ENCODE measurements around the gene ABCA10. TPM values are rescaled to one million over a fixed set of nuclear protein-coding genes. Genes with fewer than 3 reads are reported as not detected.

ABCA10 gene
- total and polyA plus RNA-seq, 5 donors: 5.0 to 15.9 (median 6.9) TPM

- Histone ChIP-seq H3K9me3 (ENCODE audit: control insufficient read depth, low read length) (no peaks in the 10 kb centered on the region), H3K4me1 (ENCODE audit: control insufficient read depth, insufficient read depth, low read length) (no peaks in the 10 kb centered on the region), H3K4me3 (ENCODE audit: low read length) (no peak overlapping the region), H3K27ac (ENCODE audit: low read length) (no peak overlapping the region), H3K27me3 (ENCODE audit: control insufficient read depth, insufficient read depth) (no peaks in the 10 kb centered on the region)
- 75% methylated on average over 6 of the region's 6 CpGs for WGBS
- DNase-seq (no peak), ATAC-seq (no peak)
- intact Hi-C loops (cut with DNase I): no loop called here
These were observed 97.9 kb downstream of the ABCA10 start for GRCh38 chr17:69130627-69131296.

GRCh38 chr17:69123626-69124025, 105.0 kb downstream of the ABCA10 start:
- intact Hi-C loops (cut with DNase I): no loop called here
- DNase-seq (no peak), ATAC-seq (no peak)
- WGBS: 82% methylated on average over 1 of the region's 1 CpG
- Histone ChIP-seq H3K27me3 (ENCODE audit: control insufficient read depth, insufficient read depth) (no peaks in the 10 kb centered on the region), H3K27ac (ENCODE audit: low read length) (no peak overlapping the region), H3K4me3 (ENCODE audit: low read length) (no peak overlapping the region), H3K4me1 (ENCODE audit: control insufficient read depth, insufficient read depth, low read length) (peaks cover 2% of the 10 kb centered on the region), H3K9me3 (ENCODE audit: control insufficient read depth, low read length) (no peaks in the 10 kb centered on the region)

- ATAC-seq (no peak), DNase-seq (no peak)
- intact Hi-C loops (cut with DNase I): no loop called here
- no peak overlapping the region for H3K4me3 ChIP-seq (ENCODE audit: low read length)
- H3K27ac ChIP-seq (ENCODE audit: low read length): no peak overlapping the region
- H3K4me1 ChIP-seq (ENCODE audit: control insufficient read depth, insufficient read depth, low read length): peaks cover 2% of the 10 kb centered on the region
- H3K9me3 ChIP-seq (ENCODE audit: control insufficient read depth, low read length): no peaks in the 10 kb centered on the region
- no peaks in the 10 kb centered on the region for H3K27me3 ChIP-seq (ENCODE audit: control insufficient read depth, insufficient read depth)
- 97% methylated on average over 5 of the region's 5 CpGs for WGBS
These were observed 106.6 kb downstream of the ABCA10 start for GRCh38 chr17:69122065-69122464.

GRCh38 chr17:69117855-69118784, 110.5 kb downstream of the ABCA10 start:
- intact Hi-C loops (cut with DNase I): no loop called here
- DNase-seq: no peak
- no peak for ATAC-seq
- H3K4me3 ChIP-seq (ENCODE audit: low read length): no peak overlapping the region
- H3K27ac ChIP-seq (ENCODE audit: low read length): no peak overlapping the region
- no peaks in the 10 kb centered on the region for H3K9me3 ChIP-seq (ENCODE audit: control insufficient read depth, low read length)
- WGBS: 28% methylated on average over 2 of the region's 2 CpGs
- H3K27me3 ChIP-seq (ENCODE audit: control insufficient read depth, insufficient read depth): no peaks in the 10 kb centered on the region
- H3K4me1 ChIP-seq (ENCODE audit: control insufficient read depth, insufficient read depth, low read length): peaks cover 2% of the 10 kb centered on the region

GRCh38 chr17:69111794-69112193, 116.8 kb downstream of the ABCA10 start:
- Histone ChIP-seq H3K9me3 (ENCODE audit: control insufficient read depth, low read length) (no peaks in the 10 kb centered on the region), H3K4me1 (ENCODE audit: control insufficient read depth, insufficient read depth, low read length) (no peaks in the 10 kb centered on the region), H3K4me3 (ENCODE audit: low read length) (no peak overlapping the region), H3K27me3 (ENCODE audit: control insufficient read depth, insufficient read depth) (no peaks in the 10 kb centered on the region), H3K27ac (ENCODE audit: low read length) (no peak overlapping the region)
- no peak for ATAC-seq
- no peak for DNase-seq
- intact Hi-C loops (cut with DNase I): no loop called here
- WGBS: 68% methylated on average over 1 of the region's 1 CpG

- H3K27ac ChIP-seq (ENCODE audit: low read length): no peak overlapping the region
- intact Hi-C loops (cut with DNase I): no loop called here
- H3K27me3 ChIP-seq (ENCODE audit: control insufficient read depth, insufficient read depth): no peaks in the 10 kb centered on the region
- 68% methylated on average over 10 of the region's 10 CpGs for WGBS
- no peak for DNase-seq
- no peaks in the 10 kb centered on the region for H3K9me3 ChIP-seq (ENCODE audit: control insufficient read depth, low read length)
- no peak overlapping the region for H3K4me3 ChIP-seq (ENCODE audit: low read length)
- no peak for ATAC-seq
- H3K4me1 ChIP-seq (ENCODE audit: control insufficient read depth, insufficient read depth, low read length): peaks cover 1% of the 10 kb centered on the region
These were observed 122.5 kb downstream of the ABCA10 start for GRCh38 chr17:69105907-69106730.

GRCh38 chr17:69103557-69104233, 124.9 kb downstream of the ABCA10 start:
- Histone ChIP-seq H3K4me3 (ENCODE audit: low read length) (no peak overlapping the region), H3K4me1 (ENCODE audit: control insufficient read depth, insufficient read depth, low read length) (peaks cover 1% of the 10 kb centered on the region), H3K27me3 (ENCODE audit: control insufficient read depth, insufficient read depth) (no peaks in the 10 kb centered on the region), H3K9me3 (ENCODE audit: control insufficient read depth, low read length) (no peaks in the 10 kb centered on the region), H3K27ac (ENCODE audit: low read length) (no peak overlapping the region)
- ATAC-seq (no peak), DNase-seq (no peak)
- intact Hi-C loops (cut with DNase I): no loop called here
- 89% methylated on average over 9 of the region's 9 CpGs for WGBS

GRCh38 chr17:69098625-69099024, 130.0 kb downstream of the ABCA10 start:
- DNase-seq: no peak
- Histone ChIP-seq H3K27me3 (ENCODE audit: control insufficient read depth, insufficient read depth) (no peaks in the 10 kb centered on the region), H3K9me3 (ENCODE audit: control insufficient read depth, low read length) (no peaks in the 10 kb centered on the region), H3K4me3 (ENCODE audit: low read length) (no peak overlapping the region), H3K27ac (ENCODE audit: low read length) (no peak overlapping the region), H3K4me1 (ENCODE audit: control insufficient read depth, insufficient read depth, low read length) (peaks cover 1% of the 10 kb centered on the region)
- no peak for ATAC-seq
- WGBS: 87% methylated on average over 4 of the region's 4 CpGs
- intact Hi-C loops (cut with DNase I): no loop called here
